ENCODE data around the gene RXYLT1.
"Not testable (repeated sequence)": the region's sequence is repeated elsewhere in the genome, so short reads cannot be mapped to it uniquely, and the experiment has no call there.

DNA sequence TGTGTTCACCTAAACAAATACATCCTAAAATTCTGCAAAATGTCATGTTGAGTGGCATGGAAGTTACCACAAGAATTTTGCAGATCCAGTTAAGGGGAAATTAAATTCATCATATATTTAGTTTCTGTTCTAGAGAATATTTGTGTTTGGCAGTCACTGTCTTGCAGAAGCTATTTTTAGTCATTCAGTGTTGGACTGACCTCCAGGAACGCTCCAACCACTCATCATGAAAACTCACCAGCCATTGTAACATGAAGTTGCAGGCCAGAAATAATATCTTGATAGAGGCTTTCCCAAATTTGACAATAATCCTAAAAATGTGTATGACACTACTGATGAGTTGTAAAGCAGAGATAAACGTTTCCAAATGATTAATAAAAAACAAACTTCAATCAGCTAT is 35.6 kb upstream of the RXYLT1 start:
- not testable (repeated sequence) for TF ChIP-seq CTCF (conservative IDR thresholded peaks at IDR 0.05; ENCODE audit: low read depth, low read length); EZH2 (IDR thresholded peaks at IDR 0.05; ENCODE audit: borderline replicate concordance, low read depth, low read length, poor library complexity, severe bottlenecking)
